Astrocyte (in vitro differentiated cells and primary cell): ENCODE results near the gene SNTN. TPM values are rescaled to one million over a fixed set of nuclear protein-coding genes. Genes with fewer than 3 reads are reported as not detected.

ENCODE experiments used
- DNase-seq: peaks from one replicate; pipeline ENCODE4 v3.0.0-alpha.2; 2010; ENCODE audit warnings: low read depth
- FAIRE-seq: peaks from 2 replicates; lab custom pipeline; 2011; peaks lifted over from hg19 to GRCh38; lab: Jason Lieb, UNC
- H2AFZ ChIP-seq: 2 replicates; pipeline ENCODE4 v1.6.0; 2012; ENCODE audit warnings: low read depth, low read length, inconsistent platforms
- H3K27ac ChIP-seq: 2 replicates; pipeline ENCODE4 v1.5.1; 2011; ENCODE audit warnings: low read depth, low read length, inconsistent platforms
- H3K27me3 ChIP-seq: 2 replicates; pipeline ENCODE4 v1.6.0; 2011; ENCODE audit warnings: low read length, inconsistent platforms; ENCODE audit not compliant: insufficient read depth
- H3K36me3 ChIP-seq: 2 replicates; pipeline ENCODE4 v1.5.1; 2011; ENCODE audit warnings: low read length, inconsistent platforms; ENCODE audit not compliant: insufficient read depth
- H3K4me1 ChIP-seq: 2 replicates; pipeline ENCODE4 v1.5.1; 2011; ENCODE audit warnings: low read length, inconsistent platforms; ENCODE audit not compliant: insufficient read depth
- H3K4me2 ChIP-seq: 2 replicates; pipeline ENCODE4 v1.6.0; 2012; ENCODE audit warnings: low read length, inconsistent platforms
- H3K4me3 ChIP-seq: 2 replicates; pipeline ENCODE4 v1.5.1; 2011; ENCODE audit warnings: low read depth, mild to moderate bottlenecking, low read length, inconsistent platforms; ENCODE audit not compliant: insufficient read depth
- H3K79me2 ChIP-seq: 2 replicates; pipeline ENCODE4 v1.6.0; 2012; ENCODE audit warnings: mild to moderate bottlenecking, low read length, inconsistent platforms; ENCODE audit not compliant: insufficient read depth
- H3K9ac ChIP-seq: 2 replicates; pipeline ENCODE4 v1.6.0; 2012; ENCODE audit warnings: mild to moderate bottlenecking, low read length, inconsistent platforms
- H3K9me3 ChIP-seq: 2 replicates; pipeline ENCODE4 v1.5.1; 2012; ENCODE audit warnings: low read depth, mild to moderate bottlenecking, low read length, inconsistent platforms; ENCODE audit not compliant: insufficient read depth
- H4K20me1 ChIP-seq: 2 replicates; pipeline ENCODE4 v1.6.0; 2012; ENCODE audit warnings: low read length, inconsistent platforms; ENCODE audit not compliant: insufficient read depth
- H3K27ac Mint-ChIP-seq: one replicate; pipeline ENCODE4 v1.8.0; 2021; ENCODE audit warnings: mild to moderate bottlenecking, mixed read lengths; ENCODE audit not compliant: unreplicated experiment
- H3K27me3 Mint-ChIP-seq: one replicate; pipeline ENCODE4 v1.8.0; 2021; ENCODE audit warnings: low read depth, mixed read lengths; ENCODE audit not compliant: unreplicated experiment
- H3K36me3 Mint-ChIP-seq: one replicate; pipeline ENCODE4 v1.8.0; 2021; ENCODE audit warnings: low read depth, mixed read lengths; ENCODE audit not compliant: unreplicated experiment
- H3K4me1 Mint-ChIP-seq: one replicate; pipeline ENCODE4 v1.8.0; 2021; ENCODE audit warnings: low read depth, mixed read lengths; ENCODE audit not compliant: unreplicated experiment
- H3K4me3 Mint-ChIP-seq: one replicate; pipeline ENCODE4 v1.8.0; 2021; ENCODE audit warnings: mild to moderate bottlenecking, moderate library complexity, mixed read lengths; ENCODE audit not compliant: unreplicated experiment
- H3K9me3 Mint-ChIP-seq: one replicate; pipeline ENCODE4 v1.8.0; 2021; ENCODE audit warnings: mild to moderate bottlenecking, mixed read lengths; ENCODE audit not compliant: unreplicated experiment
- EZH2 ChIP-seq: IDR thresholded peaks from 2 replicates; pipeline ENCODE4 v1.6.1; 2012; ENCODE audit warnings: mild to moderate bottlenecking, low read length, inconsistent platforms; ENCODE audit not compliant: insufficient read depth
- total RNA-seq: library from RNA; stranded (reverse); gene quantifications from 2 replicates; pipeline ENCODE4 v1.2.1, GENCODE V29; 2021
- TF ChIP-seq, protein P1 (sequence below): IDR thresholded peaks from 2 replicates; pipeline ENCODE4 v1.5.1; 2011; ENCODE audit warnings: low read depth, mild to moderate bottlenecking, inconsistent platforms, low read length, moderate library complexity; ENCODE audit not compliant: insufficient read depth

Gene SNTN
- total RNA-seq, 1 donor from 2014 or later, result not detected

DNA sequence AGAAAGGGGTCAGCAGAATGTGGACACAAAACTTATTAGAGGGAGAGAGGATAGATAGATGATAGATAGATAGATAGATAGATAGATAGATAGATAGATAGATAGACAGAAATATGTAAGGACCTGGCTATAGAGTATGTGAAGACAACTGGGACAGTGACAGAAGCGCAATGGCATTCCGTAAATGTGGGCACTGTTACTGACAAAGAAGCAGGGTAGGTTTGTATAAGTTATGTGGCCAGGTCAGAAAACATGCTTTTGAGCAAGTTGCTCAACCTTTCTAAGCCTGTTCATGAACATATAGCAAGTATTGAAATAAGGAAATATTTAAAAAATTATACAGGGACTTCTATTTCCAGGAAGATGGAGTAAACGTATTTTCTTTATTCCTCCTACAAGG is 17.3 kb upstream of the SNTN start:
- no peaks in the 10 kb centered on the region for H3K9me3 ChIP-seq
- Mint-ChIP-seq H3K36me3 (no peaks in the 10 kb centered on the region), H3K4me3 (no peak overlapping the region), H3K27me3 (peaks cover 7% of the 10 kb centered on the region), H3K4me1 (no peaks in the 10 kb centered on the region), H3K9me3 (peaks cover 2% of the 10 kb centered on the region), H3K27ac (no peak overlapping the region)
- no peak overlapping the region for H3K4me2 ChIP-seq
- no peak for TF ChIP-seq EZH2
- TF ChIP-seq, protein P1, sequence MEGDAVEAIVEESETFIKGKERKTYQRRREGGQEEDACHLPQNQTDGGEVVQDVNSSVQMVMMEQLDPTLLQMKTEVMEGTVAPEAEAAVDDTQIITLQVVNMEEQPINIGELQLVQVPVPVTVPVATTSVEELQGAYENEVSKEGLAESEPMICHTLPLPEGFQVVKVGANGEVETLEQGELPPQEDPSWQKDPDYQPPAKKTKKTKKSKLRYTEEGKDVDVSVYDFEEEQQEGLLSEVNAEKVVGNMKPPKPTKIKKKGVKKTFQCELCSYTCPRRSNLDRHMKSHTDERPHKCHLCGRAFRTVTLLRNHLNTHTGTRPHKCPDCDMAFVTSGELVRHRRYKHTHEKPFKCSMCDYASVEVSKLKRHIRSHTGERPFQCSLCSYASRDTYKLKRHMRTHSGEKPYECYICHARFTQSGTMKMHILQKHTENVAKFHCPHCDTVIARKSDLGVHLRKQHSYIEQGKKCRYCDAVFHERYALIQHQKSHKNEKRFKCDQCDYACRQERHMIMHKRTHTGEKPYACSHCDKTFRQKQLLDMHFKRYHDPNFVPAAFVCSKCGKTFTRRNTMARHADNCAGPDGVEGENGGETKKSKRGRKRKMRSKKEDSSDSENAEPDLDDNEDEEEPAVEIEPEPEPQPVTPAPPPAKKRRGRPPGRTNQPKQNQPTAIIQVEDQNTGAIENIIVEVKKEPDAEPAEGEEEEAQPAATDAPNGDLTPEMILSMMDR, result no peak
- no peaks in the 10 kb centered on the region for H4K20me1 ChIP-seq
- H3K79me2 ChIP-seq, result no peaks in the 10 kb centered on the region
- H2AFZ ChIP-seq, result no peak overlapping the region
- no peaks in the 10 kb centered on the region for H3K4me1 ChIP-seq
- no peaks in the 10 kb centered on the region for H3K36me3 ChIP-seq
- no peak overlapping the region for H3K4me3 ChIP-seq
- no peak overlapping the region for H3K27ac ChIP-seq
- DNase-seq (no peak), FAIRE-seq (no peak)
- no peak overlapping the region for H3K9ac ChIP-seq
- peaks cover 2% of the 10 kb centered on the region for H3K27me3 ChIP-seq

- H3K27me3 Mint-ChIP-seq, result no peaks in the 10 kb centered on the region
- H3K4me3 Mint-ChIP-seq, result no peak overlapping the region
- Histone ChIP-seq H3K27ac (no peak overlapping the region), H4K20me1 (no peaks in the 10 kb centered on the region), H3K36me3 (no peaks in the 10 kb centered on the region), H3K4me1 (no peaks in the 10 kb centered on the region), H3K79me2 (no peaks in the 10 kb centered on the region), H2AFZ (no peak overlapping the region), H3K9ac (no peak overlapping the region), H3K4me3 (no peak overlapping the region), H3K9me3 (no peaks in the 10 kb centered on the region), H3K27me3 (no peaks in the 10 kb centered on the region), H3K4me2 (no peak overlapping the region)
- no peaks in the 10 kb centered on the region for H3K36me3 Mint-ChIP-seq
- DNase-seq, result peak; percentile 13
- TF ChIP-seq, protein P1, result no peak
- no peak for TF ChIP-seq EZH2
- no peak overlapping the region for H3K27ac Mint-ChIP-seq
- no peak for FAIRE-seq
- H3K4me1 Mint-ChIP-seq, result no peaks in the 10 kb centered on the region
- peaks cover 2% of the 10 kb centered on the region for H3K9me3 Mint-ChIP-seq
Measured at GRCh38 chr3:63639806-63640205, 12.7 kb upstream of the SNTN start.

- no peak overlapping the region for H3K4me3 ChIP-seq
- no peak overlapping the region for H3K4me2 ChIP-seq
- H4K20me1 ChIP-seq, result no peaks in the 10 kb centered on the region
- H3K36me3 ChIP-seq, result no peaks in the 10 kb centered on the region
- DNase-seq (no peak), FAIRE-seq (no peak)
- Mint-ChIP-seq H3K27ac (no peak overlapping the region), H3K4me1 (no peaks in the 10 kb centered on the region), H3K36me3 (no peaks in the 10 kb centered on the region), H3K27me3 (peaks cover 1% of the 10 kb centered on the region), H3K9me3 (peaks cover 3% of the 10 kb centered on the region), H3K4me3 (no peak overlapping the region)
- no peaks in the 10 kb centered on the region for H3K4me1 ChIP-seq
- no peaks in the 10 kb centered on the region for H3K79me2 ChIP-seq
- no peak for TF ChIP-seq EZH2
- H3K27me3 ChIP-seq, result no peaks in the 10 kb centered on the region
- no peak overlapping the region for H3K27ac ChIP-seq
- H3K9ac ChIP-seq, result no peak overlapping the region
- H2AFZ ChIP-seq, result no peak overlapping the region
- no peaks in the 10 kb centered on the region for H3K9me3 ChIP-seq
Measured at GRCh38 chr3:63642488-63642887, 10.0 kb upstream of the SNTN start.
